Spleen (tissue), 11 donors: ENCODE data around the gene BRAT1. TPM values are rescaled to one million over a fixed set of nuclear protein-coding genes. Genes with fewer than 3 reads are reported as not detected.
A peak's percentile ranks its signal among the peaks of the same experiment; 100 is the strongest.

ENCODE experiments used
- DNase-seq: peaks from one replicate; pipeline ENCODE4 v3.0.0-alpha.2; 2020
- H3K27ac ChIP-seq, 8 donors: fragments of 200-600 bp; sonication (generic) in 7 of 8; 1 replicate in 4 of 8; 2 replicates in 4 of 8; pipeline versions ENCODE4 v1.5.0 to v1.8.0; 2016 to 2021; ENCODE audit warnings: inconsistent platforms in 4 of 8, mild to moderate bottlenecking in 4 of 8, moderate library complexity in 1 of 8
- H3K27me3 ChIP-seq, 7 donors: fragments of 200-600 bp; sonication (generic) in 6 of 7; replicated peaks in 1 of 7; 1 replicate in 4 of 7; 2 replicates in 3 of 7; pipeline versions ENCODE4 v1.5.0 to v1.8.0; 2016 to 2021; ENCODE audit warnings: inconsistent platforms in 3 of 7, mild to moderate bottlenecking in 1 of 7
- H3K36me3 ChIP-seq, 6 donors: fragments of 200-600 bp; sonication (generic) in 5 of 6; 1 replicate in 4 of 6; 2 replicates in 2 of 6; pipeline versions ENCODE4 v1.5.0 to v1.8.0; 2016 to 2021; ENCODE audit warnings: inconsistent platforms in 2 of 6
- H3K4me1 ChIP-seq, 6 donors: fragments of 200-600 bp; sonication (generic) in 5 of 6; 1 replicate in 3 of 6; 2 replicates in 3 of 6; pipeline versions ENCODE4 v1.5.0 to v1.8.0; 2016 to 2021; ENCODE audit warnings: inconsistent platforms in 3 of 6
- H3K4me3 ChIP-seq, 8 donors: fragments of 200-600 bp; sonication (generic) in 7 of 8; 1 replicate in 4 of 8; 2 replicates in 4 of 8; pipeline versions ENCODE4 v1.5.0 to v1.8.0; 2016 to 2021; ENCODE audit warnings: inconsistent platforms in 4 of 8, mild to moderate bottlenecking in 4 of 8, moderate library complexity in 2 of 8
- H3K9me3 ChIP-seq, 8 donors: fragments of 200-600 bp; sonication (generic) in 7 of 8; 1 replicate in 4 of 8; 2 replicates in 4 of 8; pipeline versions ENCODE4 v1.5.0 to v1.8.0; 2016 to 2021; ENCODE audit warnings: inconsistent platforms in 4 of 8
- CTCF ChIP-seq, 11 experiments: fragments of 200-600 bp in 7 of 11; fragments of 450-650 bp in 4 of 11; sonication (generic) in 4 of 11; IDR thresholded peaks in 8 of 11; conservative IDR thresholded peaks in 3 of 11; 1 replicate in 7 of 11; 2 replicates in 4 of 11; pipeline versions ENCODE4 v1.4.0 to v1.8.0; 2016 to 2021; ENCODE audit warnings: antibody characterized with exemption in 11 of 11, inconsistent platforms in 4 of 11, mild to moderate bottlenecking in 1 of 11
- POLR2A ChIP-seq, 3 donors: fragments of 450-650 bp; IDR thresholded peaks; one replicate each; pipeline ENCODE4 v1.5.1; 2017; ENCODE audit warnings: antibody characterized with exemption in 3 of 3, mild to moderate bottlenecking in 1 of 3
- POLR2AphosphoS5 ChIP-seq, 3 donors: sonication (generic); formaldehyde crosslinking; IDR thresholded peaks; one replicate each; pipeline ENCODE4 v1.5.1; 2017; ENCODE audit warnings: antibody characterized with exemption in 3 of 3
- WGBS, 5 donors: extraction: QIAGEN DNeasy Blood & Tissue Kit in 3 of 5; methylation state at CpG; one replicate each; pipeline versions ENCODE4 v1.1.5 to v1.1.7; 2013 to 2018; 5-methylcytosine and 5-hydroxymethylcytosine counted together
- intact Hi-C: fragments of 100-400 bp; cut with DNase I; formaldehyde crosslinking; loops from one replicate; pipeline ENCODE4 v1.15.0; 2023; ENCODE audit warnings: low total_unique reads
- polyA plus RNA-seq, 3 donors: library from polyadenylated mRNA; stranded (reverse); fragments of 200-250 nt; gene quantifications; one replicate each; pipeline ENCODE4 v1.2.1, GENCODE V29; 2013
- total RNA-seq, 7 donors: library from RNA; depleted of rRNA in 3 of 7; stranded (reverse); fragments of >200 nt in 3 of 7; fragmentation: NEBNext Ultra II Directional in 4 of 7; extraction: Animal tissue kit (Norgen Biotek cat#: 25700) in 4 of 7; gene quantifications; one replicate each; pipeline versions ENCODE4 v1.1.0 to v1.2.1, GENCODE V29; 2016 to 2021
- donor health status: healthy with polysubstance abuse.
- donor health status: DM: no; HTN: no; CAD: no; lungs with moderate emphysema.
- donor health status: DM: no; HTN: no; CAD: no.
- donor health status: Bipolar disorder and iron deficiency.
- donor health status: healthy.
- donor health status: DM: no; HTN: no; CAD: no.
- donor health status: DM: yes; HTN: yes; CAD: no.

The BRAT1 gene
- total and polyA plus RNA-seq, 10 donors: 25.3 to 50.9 (median 33.4) TPM

GRCh38 chr7:2519119-2519930 lies 36.0 kb downstream of the BRAT1 start, which contains the start of gene LFNG:
TSS of gene LFNG (plus strand) at chr7:2519774. CDS start at chr7:2519862, 88 bp downstream.
- DNase-seq: peak; percentile 95
- Histone ChIP-seq H3K27ac (peak within 1 kb of the TSS; percentile 48 to 96 (median 76)), H3K4me1 (peaks cover 46 to 87% (median 66%) of the 10 kb centered on the region in 6 donors), H3K9me3 (no peaks in the 10 kb centered on the region), H3K27me3 (peaks cover 0 to 32% (median 0%) of the 10 kb centered on the region in 7 donors), H3K36me3 (peaks cover 0 to 2% (median 0%) of the 10 kb centered on the region in 6 donors), H3K4me3 (peak within 1 kb of the TSS; percentile 59 to 89 (median 67))
- 0 to 1% (median 0%) methylated on average over 13 to 95 of the region's 95 CpGs for WGBS, 5 donors
- intact Hi-C loops: no loop called here
- peak; percentile 97 to 99 (median 98) for TF ChIP-seq POLR2AphosphoS5 (IDR thresholded peaks at IDR 0.05)
- peak; percentile 51 to 89 (median 64) for TF ChIP-seq POLR2A (IDR thresholded peaks at IDR 0.05)
- peak in 1 of 11 experiments; percentile 15 for TF ChIP-seq CTCF (IDR thresholded peaks at IDR 0.05 in 8 of 11, conservative IDR thresholded peaks at IDR 0.05 in 3 of 11)

GRCh38 chr7:2518737-2519118 lies 36.6 kb downstream of the BRAT1 start:
- H3K27ac ChIP-seq: peak overlapping the region in 7 of 8 donors; percentile 66 to 96 (median 79)
- H3K9me3 ChIP-seq: no peaks in the 10 kb centered on the region
- WGBS, 5 donors: 4 to 9% (median 6%) methylated on average over 15 to 41 of the region's 41 CpGs
- DNase-seq: peak; percentile 84
- H3K27me3 ChIP-seq: peaks cover 0 to 32% (median 0%) of the 10 kb centered on the region in 7 donors
- H3K4me1 ChIP-seq: peaks cover 40 to 82% (median 60%) of the 10 kb centered on the region in 6 donors
- no peaks in the 10 kb centered on the region for H3K36me3 ChIP-seq
- TF ChIP-seq POLR2A (IDR thresholded peaks at IDR 0.05) (no peak), CTCF (IDR thresholded peaks at IDR 0.05 in 8 of 11, conservative IDR thresholded peaks at IDR 0.05 in 3 of 11) (no peak), POLR2AphosphoS5 (IDR thresholded peaks at IDR 0.05) (no peak)
- intact Hi-C loops: no loop called here
- peak overlapping the region; percentile 27 to 89 (median 64) for H3K4me3 ChIP-seq

GRCh38 chr7:2517678-2518507 lies 37.4 kb downstream of the BRAT1 start:
- Histone ChIP-seq H3K4me3 (no peak overlapping the region), H3K4me1 (peaks cover 32 to 82% (median 56%) of the 10 kb centered on the region in 6 donors), H3K9me3 (no peaks in the 10 kb centered on the region), H3K27ac (peak overlapping the region in 5 of 8 donors; percentile 74 to 96 (median 94)), H3K36me3 (no peaks in the 10 kb centered on the region), H3K27me3 (peaks cover 0 to 32% (median 0%) of the 10 kb centered on the region in 7 donors)
- no peak for DNase-seq
- intact Hi-C loops: no loop called here
- TF ChIP-seq POLR2AphosphoS5 (IDR thresholded peaks at IDR 0.05) (no peak), POLR2A (IDR thresholded peaks at IDR 0.05) (no peak), CTCF (IDR thresholded peaks at IDR 0.05 in 8 of 11, conservative IDR thresholded peaks at IDR 0.05 in 3 of 11) (no peak)
- WGBS, 5 donors: 79 to 90% (median 84%) methylated on average over 17 to 18 of the region's 18 CpGs
